ENCODE measurements around the gene UBE2S. TPM values are rescaled to one million over a fixed set of nuclear protein-coding genes. Genes with fewer than 3 reads are reported as not detected.

Gene UBE2S
- total and polyA plus RNA-seq, 10 of the 15 experiments (the other 5 are each of a cell fraction or from before 2014, with no cell fraction given), result 2.3 to 640 (median 127) TPM

DNA sequence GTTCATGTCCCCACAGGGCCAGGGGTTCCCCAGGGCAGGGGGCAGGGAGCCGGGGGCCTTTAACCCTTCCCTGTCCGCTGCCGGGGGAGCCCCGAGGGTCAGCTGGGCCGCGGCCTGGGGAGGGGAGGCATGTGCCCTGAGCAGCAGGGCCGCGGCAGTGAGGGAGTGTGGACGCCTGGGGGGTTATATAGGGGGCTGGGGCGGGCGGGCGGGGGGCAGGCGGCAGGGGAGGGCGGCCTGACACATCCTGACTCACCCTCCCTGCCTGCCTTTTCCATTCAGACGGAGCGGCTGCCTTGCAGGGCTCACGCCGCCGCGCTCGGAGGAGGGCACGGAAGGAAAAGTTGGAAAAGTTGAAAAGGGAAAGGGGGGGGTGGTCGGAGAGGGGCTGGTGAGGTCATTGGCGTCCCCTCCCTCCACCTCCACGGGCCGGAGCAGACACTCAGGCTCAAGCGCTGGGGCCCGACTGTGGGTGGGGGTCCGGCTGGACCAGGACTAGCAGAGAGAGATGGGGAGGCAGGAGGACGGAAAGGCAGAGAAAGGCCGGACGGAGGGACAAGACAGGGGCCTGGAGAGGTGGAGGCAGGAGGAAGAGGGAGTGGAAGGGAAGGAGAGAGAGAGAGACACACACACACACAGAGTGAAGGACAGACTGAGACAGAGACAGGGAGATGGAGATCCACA is 37.1 kb downstream of the UBE2S start, which contains the start of gene IL11 (continued):
- TF ChIP-seq, protein P1, sequence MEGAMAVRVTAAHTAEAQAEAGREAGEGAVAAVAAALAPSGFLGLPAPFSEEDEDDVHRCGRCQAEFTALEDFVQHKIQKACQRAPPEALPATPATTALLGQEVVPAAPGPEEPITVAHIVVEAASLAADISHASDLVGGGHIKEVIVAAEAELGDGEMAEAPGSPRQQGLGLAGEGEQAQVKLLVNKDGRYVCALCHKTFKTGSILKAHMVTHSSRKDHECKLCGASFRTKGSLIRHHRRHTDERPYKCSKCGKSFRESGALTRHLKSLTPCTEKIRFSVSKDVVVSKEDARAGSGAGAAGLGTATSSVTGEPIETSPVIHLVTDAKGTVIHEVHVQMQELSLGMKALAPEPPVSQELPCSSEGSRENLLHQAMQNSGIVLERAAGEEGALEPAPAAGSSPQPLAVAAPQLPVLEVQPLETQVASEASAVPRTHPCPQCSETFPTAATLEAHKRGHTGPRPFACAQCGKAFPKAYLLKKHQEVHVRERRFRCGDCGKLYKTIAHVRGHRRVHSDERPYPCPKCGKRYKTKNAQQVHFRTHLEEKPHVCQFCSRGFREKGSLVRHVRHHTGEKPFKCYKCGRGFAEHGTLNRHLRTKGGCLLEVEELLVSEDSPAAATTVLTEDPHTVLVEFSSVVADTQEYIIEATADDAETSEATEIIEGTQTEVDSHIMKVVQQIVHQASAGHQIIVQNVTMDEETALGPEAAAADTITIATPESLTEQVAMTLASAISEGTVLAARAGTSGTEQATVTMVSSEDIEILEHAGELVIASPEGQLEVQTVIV (IDR thresholded peaks at IDR 0.05; ENCODE audit: borderline replicate concordance, partially characterized antibody), result no peak
- TF ChIP-seq RBBP5 (conservative IDR thresholded peaks at IDR 0.05) (no peak), BACH1 (IDR thresholded peaks at IDR 0.05; ENCODE audit: borderline replicate concordance) (no peak), TCF7 (IDR thresholded peaks at IDR 0.05; ENCODE audit: borderline replicate concordance) (no peak), IRF4 (IDR thresholded peaks at IDR 0.05; ENCODE audit: low read depth, low read length) (no peak), MYC (IDR thresholded peaks at IDR 0.05; ENCODE audit: insufficient read depth, insufficient read length, insufficient replicate concordance, low read length, severe bottlenecking) (no peak), JUNB (IDR thresholded peaks at IDR 0.05) (no peak)
- TF ChIP-seq, protein P2, sequence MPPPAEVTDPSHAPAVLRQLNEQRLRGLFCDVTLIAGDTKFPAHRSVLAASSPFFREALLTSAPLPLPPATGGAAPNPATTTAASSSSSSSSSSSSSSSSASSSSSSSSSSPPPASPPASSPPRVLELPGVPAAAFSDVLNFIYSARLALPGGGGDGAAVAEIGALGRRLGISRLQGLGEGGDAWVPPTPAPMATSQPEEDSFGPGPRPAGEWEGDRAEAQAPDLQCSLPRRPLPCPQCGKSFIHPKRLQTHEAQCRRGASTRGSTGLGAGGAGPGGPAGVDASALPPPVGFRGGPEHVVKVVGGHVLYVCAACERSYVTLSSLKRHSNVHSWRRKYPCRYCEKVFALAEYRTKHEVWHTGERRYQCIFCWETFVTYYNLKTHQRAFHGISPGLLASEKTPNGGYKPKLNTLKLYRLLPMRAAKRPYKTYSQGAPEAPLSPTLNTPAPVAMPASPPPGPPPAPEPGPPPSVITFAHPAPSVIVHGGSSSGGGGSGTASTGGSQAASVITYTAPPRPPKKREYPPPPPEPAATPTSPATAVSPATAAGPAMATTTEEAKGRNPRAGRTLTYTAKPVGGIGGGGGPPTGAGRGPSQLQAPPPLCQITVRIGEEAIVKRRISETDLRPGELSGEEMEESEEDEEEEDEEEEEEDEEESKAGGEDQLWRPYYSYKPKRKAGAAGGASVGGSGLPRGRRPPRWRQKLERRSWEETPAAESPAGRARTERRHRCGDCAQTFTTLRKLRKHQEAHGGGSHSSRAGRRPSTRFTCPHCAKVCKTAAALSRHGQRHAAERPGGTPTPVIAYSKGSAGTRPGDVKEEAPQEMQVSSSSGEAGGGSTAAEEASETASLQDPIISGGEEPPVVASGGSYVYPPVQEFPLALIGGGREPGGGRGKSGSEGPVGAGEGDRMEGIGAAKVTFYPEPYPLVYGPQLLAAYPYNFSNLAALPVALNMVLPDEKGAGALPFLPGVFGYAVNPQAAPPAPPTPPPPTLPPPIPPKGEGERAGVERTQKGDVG (CRISPR knock-in tag; IDR thresholded peaks at IDR 0.05), result no peak
- TF ChIP-seq, protein P3, sequence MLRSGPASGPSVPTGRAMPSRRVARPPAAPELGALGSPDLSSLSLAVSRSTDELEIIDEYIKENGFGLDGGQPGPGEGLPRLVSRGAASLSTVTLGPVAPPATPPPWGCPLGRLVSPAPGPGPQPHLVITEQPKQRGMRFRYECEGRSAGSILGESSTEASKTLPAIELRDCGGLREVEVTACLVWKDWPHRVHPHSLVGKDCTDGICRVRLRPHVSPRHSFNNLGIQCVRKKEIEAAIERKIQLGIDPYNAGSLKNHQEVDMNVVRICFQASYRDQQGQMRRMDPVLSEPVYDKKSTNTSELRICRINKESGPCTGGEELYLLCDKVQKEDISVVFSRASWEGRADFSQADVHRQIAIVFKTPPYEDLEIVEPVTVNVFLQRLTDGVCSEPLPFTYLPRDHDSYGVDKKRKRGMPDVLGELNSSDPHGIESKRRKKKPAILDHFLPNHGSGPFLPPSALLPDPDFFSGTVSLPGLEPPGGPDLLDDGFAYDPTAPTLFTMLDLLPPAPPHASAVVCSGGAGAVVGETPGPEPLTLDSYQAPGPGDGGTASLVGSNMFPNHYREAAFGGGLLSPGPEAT (IDR thresholded peaks at IDR 0.05; ENCODE audit: low read depth), result no peak
- TF ChIP-seq, protein P4, sequence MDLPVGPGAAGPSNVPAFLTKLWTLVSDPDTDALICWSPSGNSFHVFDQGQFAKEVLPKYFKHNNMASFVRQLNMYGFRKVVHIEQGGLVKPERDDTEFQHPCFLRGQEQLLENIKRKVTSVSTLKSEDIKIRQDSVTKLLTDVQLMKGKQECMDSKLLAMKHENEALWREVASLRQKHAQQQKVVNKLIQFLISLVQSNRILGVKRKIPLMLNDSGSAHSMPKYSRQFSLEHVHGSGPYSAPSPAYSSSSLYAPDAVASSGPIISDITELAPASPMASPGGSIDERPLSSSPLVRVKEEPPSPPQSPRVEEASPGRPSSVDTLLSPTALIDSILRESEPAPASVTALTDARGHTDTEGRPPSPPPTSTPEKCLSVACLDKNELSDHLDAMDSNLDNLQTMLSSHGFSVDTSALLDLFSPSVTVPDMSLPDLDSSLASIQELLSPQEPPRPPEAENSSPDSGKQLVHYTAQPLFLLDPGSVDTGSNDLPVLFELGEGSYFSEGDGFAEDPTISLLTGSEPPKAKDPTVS (IDR thresholded peaks at IDR 0.05; ENCODE audit: low read depth, low read length), result no peak
